Vagina (tissue), 2 donors: Measurements from ENCODE around the gene TMX4.

Experiments
- POLR2A ChIP-seq, 2 donors: fragments of 450-650 bp; IDR thresholded peaks; one replicate each; pipeline ENCODE4 v1.6.1; 2017; ENCODE audit warnings: antibody characterized with exemption in 2 of 2, mild to moderate bottlenecking in 2 of 2, moderate library complexity in 2 of 2
- POLR2AphosphoS5 ChIP-seq, 2 donors: sonication (generic); formaldehyde crosslinking; IDR thresholded peaks; one replicate each; pipeline ENCODE4 v1.9.0; 2017; ENCODE audit warnings: antibody characterized with exemption in 2 of 2, mild to moderate bottlenecking in 2 of 2, low read depth in 1 of 2; ENCODE audit not compliant: insufficient read depth in 1 of 2
- TF ChIP-seq, protein P1 (sequence below), 3 experiments: fragments of 450-650 bp in 2 of 3; fragments of 200-600 bp in 1 of 3; sonication (generic) in 1 of 3; IDR thresholded peaks; one replicate each; pipeline ENCODE4 v1.5.1; 2017 to 2019; ENCODE audit warnings: antibody characterized with exemption in 3 of 3, mild to moderate bottlenecking in 2 of 3, moderate library complexity in 2 of 3

DNA sequence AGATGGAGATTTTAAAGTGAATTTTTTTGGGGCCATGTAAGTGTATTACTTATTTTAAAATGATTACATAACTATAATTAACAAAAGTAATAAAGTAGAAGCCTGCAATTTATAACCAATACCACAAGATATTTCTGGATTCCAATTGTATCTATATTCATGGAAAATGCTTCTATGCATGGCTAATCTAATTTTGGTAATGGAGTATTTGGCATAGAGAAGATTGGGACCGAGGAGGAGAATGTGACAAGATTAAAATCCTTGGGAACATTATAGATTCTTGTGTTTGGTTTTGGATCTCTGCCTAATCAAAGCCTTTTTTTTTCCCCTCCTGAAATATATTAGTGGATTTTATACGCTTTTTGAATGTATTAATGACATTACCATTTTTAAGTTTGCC is 12.9 kb upstream of the TMX4 start:
- TF ChIP-seq, protein P1, sequence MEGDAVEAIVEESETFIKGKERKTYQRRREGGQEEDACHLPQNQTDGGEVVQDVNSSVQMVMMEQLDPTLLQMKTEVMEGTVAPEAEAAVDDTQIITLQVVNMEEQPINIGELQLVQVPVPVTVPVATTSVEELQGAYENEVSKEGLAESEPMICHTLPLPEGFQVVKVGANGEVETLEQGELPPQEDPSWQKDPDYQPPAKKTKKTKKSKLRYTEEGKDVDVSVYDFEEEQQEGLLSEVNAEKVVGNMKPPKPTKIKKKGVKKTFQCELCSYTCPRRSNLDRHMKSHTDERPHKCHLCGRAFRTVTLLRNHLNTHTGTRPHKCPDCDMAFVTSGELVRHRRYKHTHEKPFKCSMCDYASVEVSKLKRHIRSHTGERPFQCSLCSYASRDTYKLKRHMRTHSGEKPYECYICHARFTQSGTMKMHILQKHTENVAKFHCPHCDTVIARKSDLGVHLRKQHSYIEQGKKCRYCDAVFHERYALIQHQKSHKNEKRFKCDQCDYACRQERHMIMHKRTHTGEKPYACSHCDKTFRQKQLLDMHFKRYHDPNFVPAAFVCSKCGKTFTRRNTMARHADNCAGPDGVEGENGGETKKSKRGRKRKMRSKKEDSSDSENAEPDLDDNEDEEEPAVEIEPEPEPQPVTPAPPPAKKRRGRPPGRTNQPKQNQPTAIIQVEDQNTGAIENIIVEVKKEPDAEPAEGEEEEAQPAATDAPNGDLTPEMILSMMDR (IDR thresholded peaks at IDR 0.05), result no peak
- TF ChIP-seq POLR2A (IDR thresholded peaks at IDR 0.05) (no peak), POLR2AphosphoS5 (IDR thresholded peaks at IDR 0.05; ENCODE audit: insufficient read depth in 1 of 2, low read depth in 1 of 2) (no peak)
